ENCODE data around the gene SMIM22.

DNA sequence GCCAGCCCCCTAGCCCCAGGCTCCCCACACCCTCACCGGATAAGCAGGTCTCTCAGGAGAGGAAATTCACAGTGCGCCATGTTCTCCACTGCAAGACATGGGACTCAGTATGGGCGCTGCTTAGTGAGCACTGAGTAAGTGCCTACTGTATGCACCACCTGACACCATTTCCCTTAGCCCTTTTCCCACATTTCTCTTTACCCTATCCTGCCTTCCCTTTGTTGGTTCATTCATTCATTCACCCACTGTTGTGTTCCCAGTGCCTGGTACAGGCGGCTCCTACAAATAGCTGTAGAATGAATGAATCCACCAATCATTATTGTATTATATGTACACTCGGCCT is 17.1 kb upstream of the SMIM22 start:
- TF ChIP-seq POLR2AphosphoS5 (IDR thresholded peaks at IDR 0.05; ENCODE audit: insufficient read depth, low read depth, low read length) (no peak), MYC (IDR thresholded peaks at IDR 0.05; ENCODE audit: low read depth, low read length) (no peak), POLR2A (IDR thresholded peaks at IDR 0.05; ENCODE audit: low read depth, low read length) (no peak), JUN (IDR thresholded peaks at IDR 0.05; ENCODE audit: borderline replicate concordance, insufficient read depth, insufficient read length, low read depth) (no peak), EZH2 (IDR thresholded peaks at IDR 0.05; ENCODE audit: borderline replicate concordance, low read depth, low read length, severe bottlenecking) (no peak)
- TF ChIP-seq, protein P1, sequence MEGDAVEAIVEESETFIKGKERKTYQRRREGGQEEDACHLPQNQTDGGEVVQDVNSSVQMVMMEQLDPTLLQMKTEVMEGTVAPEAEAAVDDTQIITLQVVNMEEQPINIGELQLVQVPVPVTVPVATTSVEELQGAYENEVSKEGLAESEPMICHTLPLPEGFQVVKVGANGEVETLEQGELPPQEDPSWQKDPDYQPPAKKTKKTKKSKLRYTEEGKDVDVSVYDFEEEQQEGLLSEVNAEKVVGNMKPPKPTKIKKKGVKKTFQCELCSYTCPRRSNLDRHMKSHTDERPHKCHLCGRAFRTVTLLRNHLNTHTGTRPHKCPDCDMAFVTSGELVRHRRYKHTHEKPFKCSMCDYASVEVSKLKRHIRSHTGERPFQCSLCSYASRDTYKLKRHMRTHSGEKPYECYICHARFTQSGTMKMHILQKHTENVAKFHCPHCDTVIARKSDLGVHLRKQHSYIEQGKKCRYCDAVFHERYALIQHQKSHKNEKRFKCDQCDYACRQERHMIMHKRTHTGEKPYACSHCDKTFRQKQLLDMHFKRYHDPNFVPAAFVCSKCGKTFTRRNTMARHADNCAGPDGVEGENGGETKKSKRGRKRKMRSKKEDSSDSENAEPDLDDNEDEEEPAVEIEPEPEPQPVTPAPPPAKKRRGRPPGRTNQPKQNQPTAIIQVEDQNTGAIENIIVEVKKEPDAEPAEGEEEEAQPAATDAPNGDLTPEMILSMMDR (IDR thresholded peaks at IDR 0.05; ENCODE audit: extremely low read depth in 1 of 2, insufficient read depth in 1 of 2, low read depth in 1 of 2, low read length in 2 of 2) = no peak

All from endothelial cell of umbilical vein (primary cell).